ENCODE data around the gene TMEM233. TPM values are rescaled to one million over a fixed set of nuclear protein-coding genes. Genes with fewer than 3 reads are reported as not detected.

The TMEM233 gene
- total RNA-seq, 2 experiments from 2014 or later, result not detected

GRCh38 chr12:119578112-119578511, 15.5 kb upstream of the TMEM233 start:
- no peaks in the 10 kb centered on the region for H3K9me3 Mint-ChIP-seq
- H3K4me3 Mint-ChIP-seq, result no peak overlapping the region
- peak overlapping the region; percentile 1 for H3K27ac Mint-ChIP-seq
- DNase-seq, result no peak
- intact Hi-C loops (cut with micrococcal nuclease), result no loop called here
- H3K36me3 Mint-ChIP-seq (ENCODE audit: low read depth), result no peaks in the 10 kb centered on the region
- no peaks in the 10 kb centered on the region for H3K4me1 Mint-ChIP-seq (ENCODE audit: low read depth)
- CTCF ChIA-PET, result interaction anchor here (0.6 to 0.8 kb wide), 3 partner anchors 22 to 873 kb away, joined by 3 to 5 read pairs (median 4); no protein-coding TSS in a partner anchor
- H3K27me3 Mint-ChIP-seq (ENCODE audit: low read depth), result peaks cover 16% of the 10 kb centered on the region

GRCh38 chr12:119589097-119589496, 4.5 kb upstream of the TMEM233 start:
- no peaks in the 10 kb centered on the region for H3K36me3 Mint-ChIP-seq (ENCODE audit: low read depth)
- H3K9me3 Mint-ChIP-seq, result no peaks in the 10 kb centered on the region
- no peak overlapping the region for H3K4me3 Mint-ChIP-seq
- no peak overlapping the region for H3K27ac Mint-ChIP-seq
- H3K27me3 Mint-ChIP-seq (ENCODE audit: low read depth), result peaks cover 42% of the 10 kb centered on the region
- CTCF ChIA-PET, result no interaction called here
- no peak for DNase-seq
- peaks cover 2% of the 10 kb centered on the region for H3K4me1 Mint-ChIP-seq (ENCODE audit: low read depth)
- intact Hi-C loops (cut with micrococcal nuclease), result no loop called here

DNA sequence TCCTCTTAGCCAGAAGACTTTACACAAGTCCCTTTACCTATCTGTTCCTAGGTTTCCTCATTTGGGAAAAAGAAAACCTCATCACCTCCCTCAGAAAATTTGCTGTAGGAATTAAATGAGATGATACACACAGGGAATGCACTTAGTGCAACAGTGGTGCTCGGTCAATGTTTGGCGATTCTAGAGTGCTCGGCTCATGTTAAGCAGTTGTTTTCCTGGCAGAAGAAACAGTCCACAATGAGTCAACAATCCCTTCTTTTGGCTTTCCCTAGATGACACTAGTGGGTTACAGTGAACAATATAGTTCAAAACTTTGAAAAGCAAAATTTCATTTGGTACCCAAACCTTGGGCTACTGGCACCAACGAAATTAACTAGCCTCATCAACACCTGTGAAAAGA, 3.9 kb upstream of the TMEM233 start:
- no peaks in the 10 kb centered on the region for H3K36me3 Mint-ChIP-seq (ENCODE audit: low read depth)
- H3K27ac Mint-ChIP-seq, result no peak overlapping the region
- peaks cover 6% of the 10 kb centered on the region for H3K4me1 Mint-ChIP-seq (ENCODE audit: low read depth)
- intact Hi-C loops (cut with micrococcal nuclease), result loop anchor here (2.0 kb wide), 1 partner anchor 33 kb away; no protein-coding TSS in a partner anchor
- no peak overlapping the region for H3K4me3 Mint-ChIP-seq
- peaks cover 47% of the 10 kb centered on the region for H3K27me3 Mint-ChIP-seq (ENCODE audit: low read depth)
- DNase-seq, result no peak
- H3K9me3 Mint-ChIP-seq, result no peaks in the 10 kb centered on the region
- CTCF ChIA-PET, result no interaction called here

- intact Hi-C loops (cut with micrococcal nuclease), result no loop called here
- CTCF ChIA-PET, result no interaction called here
- peaks cover 64% of the 10 kb centered on the region for H3K27me3 Mint-ChIP-seq (ENCODE audit: low read depth)
Measured at GRCh38 chr12:119592232-119592631, 1.3 kb upstream of the TMEM233 start.

GRCh38 chr12:119594399-119594730, 791 bp downstream of the TMEM233 start:
- Mint-ChIP-seq H3K4me1 (ENCODE audit: low read depth) (peaks cover 17% of the 10 kb centered on the region), H3K4me3 (no peak overlapping the region), H3K27ac (no peak overlapping the region), H3K9me3 (no peaks in the 10 kb centered on the region), H3K36me3 (ENCODE audit: low read depth) (no peaks in the 10 kb centered on the region), H3K27me3 (ENCODE audit: low read depth) (peaks cover 70% of the 10 kb centered on the region)
- intact Hi-C loops (cut with micrococcal nuclease), result no loop called here
- DNase-seq, result no peak
- CTCF ChIA-PET, result interaction anchor here (0.8 kb wide), 1 partner anchor 54 kb away, joined by 3 read pairs; no protein-coding TSS in a partner anchor

More at GRCh38 chr12:119592232-119592631, 1.3 kb upstream of the TMEM233 start:
- H3K4me3 Mint-ChIP-seq, result no peak overlapping the region
- no peak for DNase-seq
- peaks cover 17% of the 10 kb centered on the region for H3K4me1 Mint-ChIP-seq (ENCODE audit: low read depth)
- H3K9me3 Mint-ChIP-seq, result no peaks in the 10 kb centered on the region
- no peaks in the 10 kb centered on the region for H3K36me3 Mint-ChIP-seq (ENCODE audit: low read depth)
- H3K27ac Mint-ChIP-seq, result no peak overlapping the region

DNA sequence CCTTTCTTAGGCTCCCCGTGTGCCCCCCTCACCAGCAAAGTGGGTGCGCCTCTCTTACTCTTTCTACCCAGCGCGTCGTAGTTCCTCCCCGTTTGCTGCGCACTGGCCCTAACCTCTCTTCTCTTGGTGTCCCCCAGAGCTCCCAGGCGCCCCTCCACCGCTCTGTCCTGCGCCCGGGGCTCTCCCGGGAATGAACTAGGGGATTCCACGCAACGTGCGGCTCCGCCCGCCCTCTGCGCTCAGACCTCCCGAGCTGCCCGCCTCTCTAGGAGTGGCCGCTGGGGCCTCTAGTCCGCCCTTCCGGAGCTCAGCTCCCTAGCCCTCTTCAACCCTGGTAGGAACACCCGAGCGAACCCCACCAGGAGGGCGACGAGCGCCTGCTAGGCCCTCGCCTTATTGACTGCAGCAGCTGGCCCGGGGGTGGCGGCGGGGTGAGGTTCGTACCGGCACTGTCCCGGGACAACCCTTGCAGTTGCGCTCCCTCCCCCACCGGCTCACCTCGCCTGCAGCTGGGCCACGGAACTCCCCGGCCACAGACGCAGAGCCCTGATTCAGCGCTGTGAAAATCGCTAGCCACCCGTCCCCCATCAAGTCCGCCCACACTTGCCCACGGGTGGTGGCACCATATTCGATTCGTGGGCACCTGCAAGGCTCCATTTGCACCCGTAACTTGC, 1.3 kb downstream of the TMEM233 start:
- Mint-ChIP-seq H3K36me3 (ENCODE audit: low read depth) (no peaks in the 10 kb centered on the region), H3K27me3 (ENCODE audit: low read depth) (peaks cover 66% of the 10 kb centered on the region), H3K27ac (no peak overlapping the region), H3K4me1 (ENCODE audit: low read depth) (peaks cover 17% of the 10 kb centered on the region), H3K9me3 (no peaks in the 10 kb centered on the region), H3K4me3 (no peak overlapping the region)
- CTCF ChIA-PET, result no interaction called here
- intact Hi-C loops (cut with micrococcal nuclease), result no loop called here
- no peak for DNase-seq

DNA sequence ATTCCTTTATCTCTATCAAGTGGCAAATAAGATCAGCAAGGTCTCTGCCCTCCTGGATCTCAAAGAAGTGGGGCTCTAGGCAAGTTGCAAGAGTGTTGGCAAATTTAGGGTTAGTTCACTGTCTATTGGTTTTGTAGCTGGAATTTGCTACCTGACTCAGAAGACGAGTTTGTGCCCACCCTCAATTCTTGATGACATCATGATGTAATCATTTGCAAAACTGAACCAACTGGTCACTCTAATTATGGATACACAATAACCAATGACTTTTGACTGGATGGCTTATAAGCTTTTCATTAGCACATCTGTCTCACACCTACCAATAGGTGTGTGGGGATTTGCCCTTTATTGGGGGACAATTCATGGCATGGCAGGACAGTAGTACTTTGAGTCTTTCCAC, 4.6 kb downstream of the TMEM233 start:
- no peak overlapping the region for H3K27ac Mint-ChIP-seq
- CTCF ChIA-PET, result no interaction called here

GRCh38 chr12:119601877-119602733, 8.5 kb downstream of the TMEM233 start:
- H3K36me3 Mint-ChIP-seq (ENCODE audit: low read depth), result no peaks in the 10 kb centered on the region
- no peaks in the 10 kb centered on the region for H3K4me1 Mint-ChIP-seq (ENCODE audit: low read depth)
- CTCF ChIA-PET, result no interaction called here
- H3K27ac Mint-ChIP-seq, result no peak overlapping the region
- intact Hi-C loops (cut with micrococcal nuclease), result no loop called here
- peaks cover 16% of the 10 kb centered on the region for H3K27me3 Mint-ChIP-seq (ENCODE audit: low read depth)
- H3K9me3 Mint-ChIP-seq, result no peaks in the 10 kb centered on the region
- DNase-seq, result no peak
- H3K4me3 Mint-ChIP-seq, result no peak overlapping the region

More for the DNA sequence above, 4.6 kb downstream of the TMEM233 start:
- intact Hi-C loops (cut with micrococcal nuclease), result no loop called here
- H3K9me3 Mint-ChIP-seq, result no peaks in the 10 kb centered on the region
- peaks cover 17% of the 10 kb centered on the region for H3K4me1 Mint-ChIP-seq (ENCODE audit: low read depth)
- DNase-seq, result no peak
- H3K36me3 Mint-ChIP-seq (ENCODE audit: low read depth), result no peaks in the 10 kb centered on the region
- H3K27me3 Mint-ChIP-seq (ENCODE audit: low read depth), result peaks cover 45% of the 10 kb centered on the region
- H3K4me3 Mint-ChIP-seq, result no peak overlapping the region

GRCh38 chr12:119602734-119603094, 9.1 kb downstream of the TMEM233 start:
- no peak overlapping the region for H3K27ac Mint-ChIP-seq
- CTCF ChIA-PET, result no interaction called here
- no peak for DNase-seq
- H3K4me1 Mint-ChIP-seq (ENCODE audit: low read depth), result no peaks in the 10 kb centered on the region
- H3K9me3 Mint-ChIP-seq, result no peaks in the 10 kb centered on the region
- H3K4me3 Mint-ChIP-seq, result no peak overlapping the region
- intact Hi-C loops (cut with micrococcal nuclease), result no loop called here
- peaks cover 13% of the 10 kb centered on the region for H3K27me3 Mint-ChIP-seq (ENCODE audit: low read depth)
- H3K36me3 Mint-ChIP-seq (ENCODE audit: low read depth), result no peaks in the 10 kb centered on the region

DNA sequence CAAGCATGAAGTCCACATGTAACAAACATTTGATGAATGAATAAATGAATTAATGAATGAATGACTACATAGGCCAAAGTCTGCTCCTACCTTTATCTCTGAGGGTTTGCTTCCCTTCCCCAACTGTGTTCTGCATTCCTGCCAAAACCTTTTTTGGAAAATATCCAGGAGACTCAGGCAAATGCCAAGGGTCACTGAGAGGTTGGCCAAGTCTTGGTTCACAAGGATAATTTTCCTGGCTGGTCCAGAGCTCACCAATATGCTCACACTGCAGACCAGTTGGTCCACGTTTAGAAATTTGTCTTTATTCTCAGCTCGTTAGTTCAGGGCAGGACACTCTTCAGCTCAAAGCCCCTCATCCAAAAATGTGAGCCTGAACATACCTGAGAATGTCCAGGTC, 10.2 kb downstream of the TMEM233 start:
- H3K27me3 Mint-ChIP-seq (ENCODE audit: low read depth), result peaks cover 6% of the 10 kb centered on the region
- no peak overlapping the region for H3K27ac Mint-ChIP-seq
- no peaks in the 10 kb centered on the region for H3K36me3 Mint-ChIP-seq (ENCODE audit: low read depth)
- H3K4me3 Mint-ChIP-seq, result no peak overlapping the region
- H3K4me1 Mint-ChIP-seq (ENCODE audit: low read depth), result no peaks in the 10 kb centered on the region
- CTCF ChIA-PET, result no interaction called here
- H3K9me3 Mint-ChIP-seq, result peaks cover under 1% of the 10 kb centered on the region
- no peak for DNase-seq
- intact Hi-C loops (cut with micrococcal nuclease), result no loop called here

DNA sequence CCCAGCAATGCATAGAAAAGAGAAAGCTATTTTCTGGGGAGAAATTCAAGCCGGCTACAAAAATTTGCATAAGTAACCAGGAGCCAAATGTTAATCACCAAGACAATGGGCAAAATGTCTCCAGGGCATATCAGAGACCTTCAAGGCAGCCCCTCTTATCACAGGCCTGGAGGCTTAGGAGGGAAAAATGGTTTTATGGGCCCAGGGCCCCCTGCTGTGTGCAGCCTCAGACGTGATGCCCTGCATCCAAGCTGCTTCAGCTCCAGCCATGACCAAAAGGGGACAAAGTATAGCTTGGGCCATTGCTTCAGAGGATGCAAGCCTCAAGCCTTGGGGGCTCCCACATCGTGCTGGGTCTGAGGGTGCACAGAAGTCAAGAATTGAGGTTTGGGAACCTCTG, 15.8 kb downstream of the TMEM233 start:
- intact Hi-C loops (cut with micrococcal nuclease), result no loop called here
- H3K27ac Mint-ChIP-seq, result no peak overlapping the region
- no peak overlapping the region for H3K4me3 Mint-ChIP-seq
- no peak for DNase-seq
- peaks cover 7% of the 10 kb centered on the region for H3K9me3 Mint-ChIP-seq
- CTCF ChIA-PET, result no interaction called here
- H3K4me1 Mint-ChIP-seq (ENCODE audit: low read depth), result no peaks in the 10 kb centered on the region
- H3K36me3 Mint-ChIP-seq (ENCODE audit: low read depth), result no peaks in the 10 kb centered on the region
- H3K27me3 Mint-ChIP-seq (ENCODE audit: low read depth), result peaks cover 9% of the 10 kb centered on the region

DNA sequence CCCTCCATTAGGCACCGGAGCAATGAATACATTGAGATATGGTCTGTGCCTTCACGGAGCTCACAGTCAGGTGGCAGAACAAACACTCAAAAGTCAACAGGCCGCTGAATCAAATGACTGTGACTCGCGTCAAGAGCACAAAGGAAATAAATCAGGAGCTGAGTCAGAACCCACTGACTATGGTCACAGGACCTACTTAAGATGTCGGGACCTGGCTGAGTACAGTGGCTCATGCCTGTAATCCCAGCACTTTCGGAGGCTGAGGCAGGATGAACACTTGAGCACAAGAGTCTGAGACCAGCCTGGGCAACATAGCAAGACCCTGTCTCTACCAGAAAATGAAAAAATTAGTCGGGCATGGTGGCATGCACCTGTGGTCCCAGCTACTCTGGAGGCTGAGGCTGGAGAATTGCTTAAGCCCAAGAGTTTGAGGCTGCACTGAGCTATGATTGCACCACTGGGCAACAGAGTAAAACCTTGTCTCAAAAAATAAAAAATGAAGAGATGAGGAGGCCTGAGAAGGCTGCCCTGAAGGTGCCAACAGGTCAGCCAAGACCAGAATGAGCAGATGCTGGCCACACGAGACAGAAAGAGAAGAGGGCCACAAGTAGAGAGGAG, 19.9 kb downstream of the TMEM233 start:
- H3K27ac Mint-ChIP-seq, result no peak overlapping the region
- no peaks in the 10 kb centered on the region for H3K36me3 Mint-ChIP-seq (ENCODE audit: low read depth)
- H3K4me1 Mint-ChIP-seq (ENCODE audit: low read depth), result no peaks in the 10 kb centered on the region
- peaks cover 11% of the 10 kb centered on the region for H3K27me3 Mint-ChIP-seq (ENCODE audit: low read depth)
- intact Hi-C loops (cut with micrococcal nuclease), result no loop called here
- H3K4me3 Mint-ChIP-seq, result no peak overlapping the region
- CTCF ChIA-PET, result no interaction called here
- H3K9me3 Mint-ChIP-seq, result peaks cover 9% of the 10 kb centered on the region
- DNase-seq, result no peak
